ENCODE data around the gene ZNF100.
"Not testable (repeated sequence)": the region's sequence is repeated elsewhere in the genome, so short reads cannot be mapped to it uniquely, and the experiment has no call there.

ZNF100 gene

GRCh38 chr19:21767065-21767800, at the start of gene ZNF100:
ZNF100 (minus strand) TSS chr19:21767579; CDS start chr19:21767429, 150 bp downstream.
- DNase-seq: peak; percentile 87

GRCh38 chr19:21812448-21812847, 45.1 kb upstream of the ZNF100 start:
- no peak for DNase-seq

- DNase-seq: not testable (repeated sequence)
These were observed 41.1 kb upstream of the ZNF100 start for GRCh38 chr19:21808400-21809000.

- no peak for DNase-seq
These were observed 22.2 kb upstream of the ZNF100 start for GRCh38 chr19:21789466-21790085.

- DNase-seq: no peak
These were observed 19.6 kb upstream of the ZNF100 start for GRCh38 chr19:21786936-21787335.

- not testable (repeated sequence) for DNase-seq
These were observed 8.4 kb upstream of the ZNF100 start for GRCh38 chr19:21775792-21776191.

- DNase-seq: not testable (repeated sequence)
These were observed 694 bp downstream of the ZNF100 start for GRCh38 chr19:21766705-21767064.

GRCh38 chr19:21765151-21765550, 2.2 kb downstream of the ZNF100 start:
- DNase-seq: no peak

GRCh38 chr19:21761547-21761946, 5.8 kb downstream of the ZNF100 start:
- not testable (repeated sequence) for DNase-seq

GRCh38 chr19:21758296-21758695, 9.1 kb downstream of the ZNF100 start:
- no peak for DNase-seq

GRCh38 chr19:21755555-21755954, 11.8 kb downstream of the ZNF100 start:
- not testable (repeated sequence) for DNase-seq

GRCh38 chr19:21751384-21751783, 16.0 kb downstream of the ZNF100 start:
- DNase-seq: no peak

- DNase-seq: no peak
These were observed 16.7 kb downstream of the ZNF100 start for GRCh38 chr19:21750586-21751128.

- DNase-seq: no peak
These were observed 18.3 kb downstream of the ZNF100 start for GRCh38 chr19:21749090-21749489.

GRCh38 chr19:21748088-21748487, 19.3 kb downstream of the ZNF100 start:
- DNase-seq: no peak

- DNase-seq: no peak
These were observed 26.8 kb downstream of the ZNF100 start for GRCh38 chr19:21740559-21740958.

GRCh38 chr19:21726942-21727747, 40.2 kb downstream of the ZNF100 start:
- not testable (repeated sequence) for DNase-seq

GRCh38 chr19:21713761-21714160, 53.6 kb downstream of the ZNF100 start:
- DNase-seq: no peak

- no peak for DNase-seq
These were observed 57.9 kb downstream of the ZNF100 start for GRCh38 chr19:21709464-21709863.

GRCh38 chr19:21707878-21708277, 59.5 kb downstream of the ZNF100 start:
- not testable (repeated sequence) for DNase-seq

- no peak for DNase-seq
These were observed 60.3 kb downstream of the ZNF100 start for GRCh38 chr19:21707065-21707464.

GRCh38 chr19:21705393-21705792, 62.0 kb downstream of the ZNF100 start:
- DNase-seq: no peak

GRCh38 chr19:21704320-21704719, 63.1 kb downstream of the ZNF100 start:
- DNase-seq: no peak
